Right lobe of liver (tissue), 6 donors: ENCODE results near the gene EEFSEC. TPM values are rescaled to one million over a fixed set of nuclear protein-coding genes. Genes with fewer than 3 reads are reported as not detected.

Experiments used
- ATAC-seq, 4 donors: fragments of 200-7000 bp; cut with Tn5 transposase; one replicate each; pipeline ENCODE4 v1.9.1; 2020; ENCODE audit warnings: mild to moderate bottlenecking in 4 of 4, moderate library complexity in 4 of 4
- DNase-seq, 3 donors: peaks; one replicate each; pipeline ENCODE4 v3.0.0-alpha.2; 2020
- H3K27ac ChIP-seq, 3 donors: fragments of 200-600 bp; one replicate each; pipeline ENCODE4 v1.8.0; 2022
- H3K27me3 ChIP-seq, 2 donors: fragments of 200-600 bp; one replicate each; pipeline ENCODE4 v1.8.0; 2022
- H3K36me3 ChIP-seq, 4 donors: fragments of 200-600 bp; sonication (generic) in 1 of 4; one replicate each; pipeline versions ENCODE4 v1.5.1 to v1.8.0; 2017 to 2022; ENCODE audit warnings: control low read depth in 1 of 4
- H3K4me1 ChIP-seq, 4 donors: fragments of 200-600 bp; sonication (generic) in 1 of 4; one replicate each; pipeline versions ENCODE4 v1.5.1 to v1.8.0; 2017 to 2022; ENCODE audit warnings: control low read depth in 1 of 4
- H3K4me3 ChIP-seq, 3 donors: fragments of 200-600 bp; one replicate each; pipeline ENCODE4 v1.8.0; 2022
- H3K9me3 ChIP-seq, 4 donors: fragments of 200-600 bp; sonication (generic) in 1 of 4; one replicate each; pipeline versions ENCODE4 v1.5.1 to v1.8.0; 2017 to 2022; ENCODE audit warnings: control low read depth in 1 of 4
- POLR2A ChIP-seq: fragments of 450-650 bp; IDR thresholded peaks from one replicate; pipeline ENCODE4 v1.6.1; 2017; ENCODE audit warnings: antibody characterized with exemption, mild to moderate bottlenecking
- WGBS: methylation state at CpG from one replicate; pipeline ENCODE4 v1.1.6; 2018; ENCODE audit warnings: low coverage, low lambda C conversion rate; ENCODE audit not compliant: insufficient coverage; ENCODE audit errors: missing lambda C conversion rate; 5-methylcytosine and 5-hydroxymethylcytosine counted together
- intact Hi-C, 2 donors: fragments of 100-400 bp; cut with DNase I; formaldehyde crosslinking; loops; one replicate each; pipeline versions ENCODE4 v1.11.2 to v1.14.1; 2022
- total RNA-seq, 6 experiments: library from RNA; depleted of rRNA in 2 of 6; stranded (reverse); fragments of >200 nt in 2 of 6; fragmentation: NEBNext Ultra II Directional in 3 of 6; extraction: Animal tissue kit (Norgen Biotek cat#: 25700) in 3 of 6; gene quantifications; one replicate each; pipeline versions ENCODE4 v1.1.0 to v1.2.4, GENCODE V29; 2016 to 2023
- TF ChIP-seq, protein P1 (sequence below), 4 donors: fragments of 200-600 bp in 3 of 4; fragments of 450-650 bp in 1 of 4; IDR thresholded peaks; one replicate each; pipeline versions ENCODE4 v1.5.1 to v1.8.0; 2016 to 2022; ENCODE audit warnings: antibody characterized with exemption in 4 of 4, mild to moderate bottlenecking in 2 of 4
- donor health status: DM: no; HTN: yes; CAD: no.
- donor health status: DM: no; HTN: no; CAD: no.
- donor health status: DM: no; HTN: no; CAD: no.
- donor health status: DM: no; HTN: yes; CAD: no.
- donor health status: DM: no; HTN: yes; CAD: no.

The EEFSEC gene
- total RNA-seq, 6 experiments from 2014 or later, result 10.1 to 24.0 (median 13.4) TPM

- ATAC-seq (no peak), DNase-seq (no peak)
- Histone ChIP-seq H3K27ac (no peak overlapping the region), H3K9me3 (no peaks in the 10 kb centered on the region), H3K27me3 (no peaks in the 10 kb centered on the region), H3K4me1 (peaks cover 0 to 17% (median 9%) of the 10 kb centered on the region in 4 donors), H3K4me3 (no peak overlapping the region), H3K36me3 (no peaks in the 10 kb centered on the region)
- intact Hi-C loops, result no loop called here
- 94% methylated on average over 2 of the region's 2 CpGs for WGBS
- TF ChIP-seq, protein P1, sequence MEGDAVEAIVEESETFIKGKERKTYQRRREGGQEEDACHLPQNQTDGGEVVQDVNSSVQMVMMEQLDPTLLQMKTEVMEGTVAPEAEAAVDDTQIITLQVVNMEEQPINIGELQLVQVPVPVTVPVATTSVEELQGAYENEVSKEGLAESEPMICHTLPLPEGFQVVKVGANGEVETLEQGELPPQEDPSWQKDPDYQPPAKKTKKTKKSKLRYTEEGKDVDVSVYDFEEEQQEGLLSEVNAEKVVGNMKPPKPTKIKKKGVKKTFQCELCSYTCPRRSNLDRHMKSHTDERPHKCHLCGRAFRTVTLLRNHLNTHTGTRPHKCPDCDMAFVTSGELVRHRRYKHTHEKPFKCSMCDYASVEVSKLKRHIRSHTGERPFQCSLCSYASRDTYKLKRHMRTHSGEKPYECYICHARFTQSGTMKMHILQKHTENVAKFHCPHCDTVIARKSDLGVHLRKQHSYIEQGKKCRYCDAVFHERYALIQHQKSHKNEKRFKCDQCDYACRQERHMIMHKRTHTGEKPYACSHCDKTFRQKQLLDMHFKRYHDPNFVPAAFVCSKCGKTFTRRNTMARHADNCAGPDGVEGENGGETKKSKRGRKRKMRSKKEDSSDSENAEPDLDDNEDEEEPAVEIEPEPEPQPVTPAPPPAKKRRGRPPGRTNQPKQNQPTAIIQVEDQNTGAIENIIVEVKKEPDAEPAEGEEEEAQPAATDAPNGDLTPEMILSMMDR (IDR thresholded peaks at IDR 0.05), result no peak
- TF ChIP-seq POLR2A, result no peak
Measured at GRCh38 chr3:128285967-128286321, 132.7 kb downstream of the EEFSEC start.

DNA sequence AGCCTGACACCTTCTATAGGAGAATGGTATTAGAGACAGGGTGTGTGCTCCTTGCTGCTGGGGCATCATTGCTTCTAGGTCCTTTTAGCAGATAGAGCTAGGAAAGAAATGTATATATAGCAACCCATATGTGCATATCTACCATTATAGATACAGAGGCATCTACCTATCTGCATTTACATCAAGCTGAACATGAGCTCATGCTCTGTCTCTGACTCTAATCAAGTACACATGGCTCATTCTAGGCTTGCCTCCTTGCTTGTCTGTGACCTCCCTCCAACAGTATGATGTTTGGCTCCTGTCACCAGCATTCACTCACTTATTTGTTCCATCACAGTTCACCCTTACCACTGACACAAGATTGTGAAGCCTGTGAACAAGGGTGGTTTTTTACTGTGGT lies 133.4 kb downstream of the EEFSEC start:
- no peak for TF ChIP-seq POLR2A
- TF ChIP-seq, protein P1 (IDR thresholded peaks at IDR 0.05), result no peak
- Histone ChIP-seq H3K36me3 (no peaks in the 10 kb centered on the region), H3K4me3 (no peak overlapping the region), H3K27ac (no peak overlapping the region), H3K27me3 (no peaks in the 10 kb centered on the region), H3K9me3 (no peaks in the 10 kb centered on the region), H3K4me1 (peaks cover 0 to 15% (median 7%) of the 10 kb centered on the region in 4 donors)
- DNase-seq (no peak), ATAC-seq (no peak)
- intact Hi-C loops, result no loop called here

GRCh38 chr3:128287216-128287615 lies 133.9 kb downstream of the EEFSEC start:
- Histone ChIP-seq H3K4me1 (peaks cover 0 to 10% (median 5%) of the 10 kb centered on the region in 4 donors), H3K9me3 (no peaks in the 10 kb centered on the region), H3K4me3 (no peak overlapping the region), H3K27ac (no peak overlapping the region), H3K27me3 (no peaks in the 10 kb centered on the region), H3K36me3 (no peaks in the 10 kb centered on the region)
- 100% methylated on average over 2 of the region's 2 CpGs for WGBS
- intact Hi-C loops, result no loop called here
- TF ChIP-seq POLR2A, result no peak
- TF ChIP-seq, protein P1 (IDR thresholded peaks at IDR 0.05), result no peak
- DNase-seq (no peak), ATAC-seq (no peak)

DNA sequence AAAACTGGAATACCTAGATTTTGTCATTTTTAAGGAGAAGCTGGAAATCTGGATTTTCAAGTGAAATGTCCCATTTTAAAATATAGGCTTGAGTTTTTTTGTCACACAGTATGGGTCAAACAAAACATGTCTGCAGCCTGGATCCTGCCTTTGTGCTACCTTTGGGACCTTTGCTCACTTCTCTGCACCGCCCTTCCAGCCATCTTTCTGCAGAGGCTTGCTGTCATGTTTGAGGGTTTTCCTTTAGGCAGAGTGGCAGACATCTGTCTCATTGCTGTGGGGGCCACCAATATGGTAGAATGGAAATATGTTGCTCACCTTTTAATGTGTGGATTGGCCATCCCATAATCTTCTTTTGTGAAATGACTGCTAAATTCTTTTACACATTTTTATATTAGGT lies 136.3 kb downstream of the EEFSEC start:
- intact Hi-C loops, result no loop called here
- H3K4me3 ChIP-seq, result no peak overlapping the region
- no peaks in the 10 kb centered on the region for H3K36me3 ChIP-seq
- H3K9me3 ChIP-seq, result no peaks in the 10 kb centered on the region
- no peaks in the 10 kb centered on the region for H3K4me1 ChIP-seq
- no peaks in the 10 kb centered on the region for H3K27me3 ChIP-seq
- H3K27ac ChIP-seq, result no peak overlapping the region
- ATAC-seq (no peak), DNase-seq (no peak)
- WGBS, result 100% methylated on average over 1 of the region's 1 CpG
- TF ChIP-seq, protein P1 (IDR thresholded peaks at IDR 0.05), result no peak
- no peak for TF ChIP-seq POLR2A

GRCh38 chr3:128290484-128290883 lies 137.2 kb downstream of the EEFSEC start:
- Histone ChIP-seq H3K27me3 (no peaks in the 10 kb centered on the region), H3K4me3 (no peak overlapping the region), H3K27ac (no peak overlapping the region), H3K4me1 (no peaks in the 10 kb centered on the region), H3K36me3 (no peaks in the 10 kb centered on the region), H3K9me3 (no peaks in the 10 kb centered on the region)
- intact Hi-C loops, result no loop called here
- WGBS, result 57% methylated on average over 1 of the region's 3 CpGs
- ATAC-seq (no peak), DNase-seq (no peak)
- no peak for TF ChIP-seq POLR2A
- TF ChIP-seq, protein P1 (IDR thresholded peaks at IDR 0.05), result no peak
